Ascending aorta (tissue), 2 donors: ENCODE measurements around the gene TMA7B. TPM values are rescaled to one million over a fixed set of nuclear protein-coding genes. Genes with fewer than 3 reads are reported as not detected.

Experiments
- DNase-seq, 2 donors: peaks; one replicate each; pipeline ENCODE4 v3.0.0-alpha.2; 2019; ENCODE audit warnings: low spot score in 2 of 2
- H3K27ac ChIP-seq, 2 donors: fragments of 200-600 bp; sonication (generic); one replicate each; pipeline ENCODE4 v1.5.1; 2016 to 2017; ENCODE audit warnings: mild to moderate bottlenecking in 1 of 2
- H3K27me3 ChIP-seq: fragments of 200-600 bp; sonication (generic); one replicate; pipeline ENCODE4 v1.5.1; 2017
- H3K36me3 ChIP-seq, 2 donors: fragments of 200-600 bp; sonication (generic); one replicate each; pipeline ENCODE4 v1.5.1; 2016
- H3K4me1 ChIP-seq, 2 donors: fragments of 200-600 bp; sonication (generic); one replicate each; pipeline ENCODE4 v1.5.1; 2016 to 2017; ENCODE audit warnings: mild to moderate bottlenecking in 1 of 2
- H3K4me3 ChIP-seq, 2 donors: fragments of 200-600 bp; sonication (generic); one replicate each; pipeline ENCODE4 v1.5.1; 2016 to 2017; ENCODE audit warnings: mild to moderate bottlenecking in 1 of 2
- H3K9me3 ChIP-seq, 2 donors: fragments of 200-600 bp; sonication (generic); one replicate each; pipeline ENCODE4 v1.5.1; 2016
- CTCF ChIP-seq, 3 experiments: fragments of 200-600 bp in 2 of 3; fragments of 450-650 bp in 1 of 3; sonication (generic) in 2 of 3; IDR thresholded peaks; one replicate each; pipeline ENCODE4 v1.5.1; 2016 to 2019; ENCODE audit warnings: antibody characterized with exemption in 3 of 3, mild to moderate bottlenecking in 1 of 3, moderate library complexity in 1 of 3
- intact Hi-C: fragments of 100-400 bp; cut with DNase I; formaldehyde crosslinking; loops from one replicate; pipeline ENCODE4 v1.15.1; 2023
- total RNA-seq: library from RNA; depleted of rRNA; stranded (reverse); fragments of >200 nt; gene quantifications from one replicate; pipeline ENCODE4 v1.1.0, GENCODE V29; 2016

Gene TMA7B
- total RNA-seq, 1 donor from 2014 or later: not detected

GRCh38 chr22:39933741-39934140 lies 26.5 kb upstream of the TMA7B start:
- Histone ChIP-seq H3K27ac (no peak overlapping the region), H3K9me3 (no peaks in the 10 kb centered on the region), H3K4me1 (no peaks in the 10 kb centered on the region), H3K27me3 (no peaks in the 10 kb centered on the region), H3K36me3 (no peaks in the 10 kb centered on the region), H3K4me3 (no peak overlapping the region)
- intact Hi-C loops: no loop called here
- no peak for DNase-seq
- TF ChIP-seq CTCF (IDR thresholded peaks at IDR 0.05): no peak

DNA sequence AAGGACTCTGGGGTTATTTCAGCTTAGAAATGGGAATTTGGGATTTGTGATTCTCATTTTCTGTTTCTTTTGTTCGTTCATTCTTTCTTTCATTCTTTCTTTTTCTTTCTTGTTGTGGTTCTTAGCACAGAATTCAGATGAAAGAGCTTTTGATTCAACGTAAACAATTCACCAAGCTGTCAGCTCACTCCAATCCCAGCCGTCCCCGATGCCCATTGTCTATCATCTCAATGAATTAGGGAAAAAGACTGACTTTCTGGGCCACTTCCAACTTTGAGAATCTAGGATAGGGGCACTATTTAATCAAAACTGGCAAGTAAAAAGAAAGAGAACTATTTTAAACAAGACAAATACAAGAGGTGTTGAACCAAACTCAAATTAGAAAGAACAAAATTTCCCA lies 25.1 kb upstream of the TMA7B start:
- no peaks in the 10 kb centered on the region for H3K36me3 ChIP-seq
- H3K9me3 ChIP-seq: no peaks in the 10 kb centered on the region
- no peak overlapping the region for H3K27ac ChIP-seq
- no peak for TF ChIP-seq CTCF (IDR thresholded peaks at IDR 0.05)
- intact Hi-C loops: no loop called here
- H3K4me3 ChIP-seq: no peak overlapping the region
- no peaks in the 10 kb centered on the region for H3K4me1 ChIP-seq
- no peak for DNase-seq
- no peaks in the 10 kb centered on the region for H3K27me3 ChIP-seq

GRCh38 chr22:39935612-39936011 lies 24.6 kb upstream of the TMA7B start:
- H3K4me3 ChIP-seq: no peak overlapping the region
- intact Hi-C loops: no loop called here
- no peak overlapping the region for H3K27ac ChIP-seq
- H3K4me1 ChIP-seq: no peaks in the 10 kb centered on the region
- no peak for DNase-seq
- no peaks in the 10 kb centered on the region for H3K27me3 ChIP-seq
- no peaks in the 10 kb centered on the region for H3K36me3 ChIP-seq
- no peaks in the 10 kb centered on the region for H3K9me3 ChIP-seq
- no peak for TF ChIP-seq CTCF (IDR thresholded peaks at IDR 0.05)

DNA sequence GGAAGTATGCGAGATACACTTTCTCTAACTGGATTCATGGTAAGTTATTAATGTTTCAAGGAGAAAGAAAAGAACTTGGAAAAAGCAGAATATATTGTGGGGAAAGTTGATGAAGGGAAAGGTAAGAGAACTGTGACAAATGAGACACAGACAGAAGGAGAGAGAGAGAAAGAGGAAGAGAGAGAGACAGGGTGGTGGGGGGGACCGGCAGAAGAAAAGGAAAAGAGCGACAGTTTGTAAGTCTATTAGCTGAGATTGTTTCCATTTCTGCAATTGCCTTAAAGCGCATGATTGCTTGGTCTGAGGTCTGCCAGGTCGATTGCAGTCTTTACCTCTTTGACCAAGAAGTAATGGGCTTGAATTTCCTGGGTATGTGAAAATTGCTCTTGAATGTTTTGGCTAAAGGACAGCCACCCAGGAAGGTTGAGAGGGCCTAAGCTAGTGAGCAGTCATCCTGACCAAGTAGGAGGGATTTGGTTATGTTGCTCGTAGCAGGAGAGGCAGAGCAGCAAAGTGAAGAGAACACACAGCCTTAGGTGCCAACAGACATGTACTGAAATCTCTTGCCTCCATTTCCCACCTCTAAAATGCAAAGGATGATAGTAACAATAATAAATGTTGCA lies 23.6 kb upstream of the TMA7B start:
- Histone ChIP-seq H3K4me3 (no peak overlapping the region), H3K27ac (no peak overlapping the region), H3K4me1 (no peaks in the 10 kb centered on the region), H3K27me3 (no peaks in the 10 kb centered on the region), H3K36me3 (no peaks in the 10 kb centered on the region), H3K9me3 (no peaks in the 10 kb centered on the region)
- no peak for TF ChIP-seq CTCF (IDR thresholded peaks at IDR 0.05)
- no peak for DNase-seq
- intact Hi-C loops: no loop called here

- intact Hi-C loops: no loop called here
- Histone ChIP-seq H3K9me3 (no peaks in the 10 kb centered on the region), H3K27ac (no peak overlapping the region), H3K36me3 (no peaks in the 10 kb centered on the region), H3K27me3 (no peaks in the 10 kb centered on the region), H3K4me3 (no peak overlapping the region), H3K4me1 (no peaks in the 10 kb centered on the region)
- no peak for TF ChIP-seq CTCF (IDR thresholded peaks at IDR 0.05)
- no peak for DNase-seq
Measured at GRCh38 chr22:39937906-39938305, 22.3 kb upstream of the TMA7B start.
